CMK (cell line): Measurements from ENCODE around the gene CYP1B1.
"Not testable (repeated sequence)": the region's sequence is repeated elsewhere in the genome, so short reads cannot be mapped to it uniquely, and the experiment has no call there.

Experiments
- DNase-seq: peaks from one replicate; pipeline ENCODE4 v3.0.0-alpha.2; 2010; ENCODE audit warnings: low read depth

The CYP1B1 gene

DNA sequence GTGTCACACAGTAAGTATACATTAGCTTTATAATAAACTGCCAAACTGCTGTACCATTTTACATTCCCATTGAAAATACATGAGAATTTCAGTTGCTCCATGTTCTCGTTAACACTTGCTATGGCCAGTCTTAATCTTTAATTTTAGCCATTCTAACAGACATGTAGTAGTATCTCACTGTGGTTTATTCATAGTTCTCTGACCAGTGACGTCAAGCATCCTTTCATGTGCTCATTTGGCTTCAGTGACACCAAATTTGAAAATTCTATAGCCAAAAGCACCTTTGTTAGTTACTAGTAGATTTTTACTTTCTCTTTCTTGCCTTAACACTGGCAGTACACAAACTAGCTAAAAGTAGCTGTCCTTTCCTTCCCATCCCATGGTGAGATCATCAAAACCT, 43.0 kb downstream of the CYP1B1 start:
- DNase-seq: no peak

DNA sequence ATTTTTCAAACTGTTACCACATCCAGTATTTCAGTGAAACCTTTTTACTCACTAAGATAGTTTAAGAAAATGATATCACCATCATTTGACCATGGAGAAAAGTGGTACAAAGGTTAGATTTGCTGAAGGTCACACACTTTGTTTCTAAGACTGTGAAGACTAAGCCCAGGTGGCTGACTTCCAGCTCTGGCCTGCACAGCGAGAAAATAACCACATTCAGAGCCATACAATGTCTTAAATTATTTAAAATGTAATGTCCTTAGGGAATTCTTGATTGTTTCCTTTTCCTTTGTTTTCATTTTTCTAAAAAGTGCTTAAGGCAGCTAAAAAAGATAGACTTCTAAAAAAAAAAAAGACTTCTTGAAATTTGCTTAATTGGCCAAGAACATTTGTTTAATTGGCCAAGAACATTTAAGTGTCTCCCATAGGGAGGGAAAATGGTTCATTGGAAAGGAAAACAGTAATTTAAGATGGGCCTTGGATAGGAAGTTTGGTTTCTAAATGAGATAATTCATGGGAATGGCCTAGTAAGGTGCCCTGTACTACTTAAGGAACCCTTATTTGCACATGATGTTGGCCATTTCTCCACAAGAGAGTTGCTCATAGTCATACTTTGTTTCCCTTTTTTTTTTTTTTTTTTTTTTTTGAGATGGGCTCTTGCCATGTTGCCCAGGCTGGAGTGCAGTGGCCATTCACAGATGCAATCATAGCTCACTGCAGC, 45.2 kb downstream of the CYP1B1 start:
- DNase-seq: no peak

DNA sequence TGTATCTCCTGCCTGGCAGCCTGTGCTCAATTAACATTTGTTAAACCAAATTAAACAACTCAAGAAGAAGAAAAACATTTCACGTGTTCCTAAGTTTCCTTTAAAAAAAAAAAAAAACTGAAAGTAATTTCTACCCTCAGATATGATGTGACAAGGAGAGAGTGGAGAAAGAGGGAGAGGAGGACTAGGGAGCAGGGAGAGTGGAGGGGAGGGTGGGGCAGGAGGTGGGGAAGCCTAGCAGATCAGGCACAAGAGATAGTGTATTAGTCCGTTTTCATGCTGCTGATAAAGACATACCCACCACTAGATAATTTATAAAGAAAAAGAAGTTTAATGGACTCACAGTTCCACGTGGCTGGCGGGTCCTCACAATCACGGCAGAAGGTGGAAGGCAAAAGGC, 46.4 kb downstream of the CYP1B1 start:
- DNase-seq: peak; percentile 58

DNA sequence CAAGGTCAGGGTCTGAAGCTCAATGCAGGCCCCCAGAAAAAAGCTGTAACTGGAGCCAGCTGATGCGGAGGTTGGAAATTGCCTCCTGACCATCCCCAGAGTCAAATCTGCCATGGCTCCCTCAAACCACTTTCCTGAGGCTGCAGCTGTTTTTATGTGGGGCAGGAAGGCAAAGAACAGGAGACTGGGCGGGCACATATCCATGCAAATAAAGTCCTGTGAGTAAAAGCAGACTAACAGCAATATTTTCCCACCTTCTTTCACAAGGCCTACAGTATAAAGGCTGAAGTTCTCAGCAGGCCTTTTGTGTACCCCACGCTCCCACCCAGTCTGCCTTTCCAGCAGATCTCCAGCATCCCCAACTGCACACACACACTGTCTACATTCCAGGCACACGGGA, 47.1 kb downstream of the CYP1B1 start:
- DNase-seq: no peak

DNA sequence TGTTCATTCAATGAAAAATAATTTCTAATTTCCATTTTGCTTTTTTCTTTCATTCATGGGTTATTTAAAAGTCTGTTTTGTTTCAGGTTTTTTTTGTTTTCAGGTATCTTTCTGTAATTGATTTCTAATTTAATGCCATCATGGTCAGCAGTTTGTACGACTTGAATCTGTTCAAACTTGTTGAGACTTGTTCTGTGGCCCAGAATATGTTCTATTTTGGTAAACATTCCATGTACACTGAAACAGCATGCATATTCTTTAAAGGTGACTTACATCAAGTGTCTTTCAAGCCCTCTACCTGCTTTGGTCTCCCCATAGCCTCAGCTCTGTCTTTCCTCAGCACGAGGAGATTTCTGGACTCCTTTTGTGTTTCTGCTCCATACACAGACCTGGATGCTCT, 49.1 kb downstream of the CYP1B1 start:
- no peak for DNase-seq

DNA sequence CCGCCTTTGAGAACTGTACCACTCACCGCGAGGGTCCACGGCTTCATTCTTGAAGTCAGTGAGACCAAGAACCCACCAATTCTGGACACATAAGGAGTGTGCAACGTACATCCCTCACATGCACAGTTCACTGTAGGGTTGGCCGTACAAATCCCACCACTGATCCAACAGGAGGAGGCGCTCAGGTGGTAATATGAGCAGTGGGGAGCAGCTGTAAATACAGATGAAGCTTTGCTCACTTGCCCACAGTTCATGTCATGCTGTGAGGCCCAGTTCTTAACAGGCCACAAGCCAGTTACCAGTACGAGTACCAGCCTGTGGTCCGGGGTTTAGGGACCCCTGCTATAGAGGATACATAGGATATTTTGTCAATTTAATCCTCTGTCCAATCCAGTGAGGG, 54.4 kb downstream of the CYP1B1 start:
- no peak for DNase-seq

DNA sequence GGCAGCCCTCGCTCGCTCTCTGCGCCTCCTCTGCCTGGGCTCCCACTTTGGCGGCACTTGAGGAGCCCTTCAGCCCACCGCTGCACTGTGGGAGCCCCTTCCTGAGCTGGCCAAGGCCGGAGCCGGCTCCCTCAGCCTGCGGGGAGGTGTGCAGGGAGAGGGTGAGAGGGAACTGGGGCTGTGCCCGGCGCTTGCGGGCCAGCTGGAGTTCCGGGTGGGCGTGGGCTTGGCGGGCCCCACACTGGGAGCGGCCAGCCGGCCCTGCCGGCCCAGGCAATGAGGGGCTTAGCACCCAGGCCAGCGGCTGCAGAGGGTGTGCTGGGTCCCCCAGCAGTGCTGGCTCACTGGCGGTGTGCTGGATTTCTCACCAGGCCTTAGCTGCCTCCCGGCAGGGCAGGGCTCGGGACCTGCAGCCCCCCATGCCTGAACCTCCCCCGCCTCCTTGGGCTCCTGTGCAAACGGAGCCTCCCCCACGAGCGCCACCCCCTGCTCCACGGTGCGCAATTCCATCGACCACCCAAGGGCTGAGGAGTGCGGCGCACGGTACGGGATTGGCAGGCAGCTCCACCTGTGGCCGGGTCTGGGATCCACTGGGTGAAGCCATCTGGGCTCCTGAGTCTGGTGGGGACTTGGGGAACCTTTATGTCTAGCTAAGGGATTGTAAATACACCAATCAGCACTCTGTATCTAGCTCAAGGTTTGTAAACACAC, 55.4 kb downstream of the CYP1B1 start:
- DNase-seq: not testable (repeated sequence)

DNA sequence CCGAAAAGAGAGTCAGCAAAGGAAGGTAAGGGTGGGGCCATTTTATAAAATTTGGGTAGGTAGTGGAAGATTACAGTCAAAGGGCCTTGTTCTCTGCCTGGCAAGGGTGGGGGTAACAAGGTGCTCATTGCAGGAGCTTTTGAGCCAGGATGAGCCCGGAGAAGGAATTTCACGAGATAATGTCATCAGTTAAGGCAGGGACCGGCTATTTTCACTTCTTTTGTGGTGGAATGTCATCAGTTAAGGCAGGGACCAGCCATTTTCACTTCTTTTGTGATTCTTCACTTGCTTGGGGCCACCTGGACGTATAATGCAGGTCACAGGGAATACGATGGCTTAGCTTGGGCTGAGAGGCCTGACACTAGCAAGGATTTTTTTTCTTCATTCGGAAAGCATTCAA, 58.1 kb downstream of the CYP1B1 start:
- no peak for DNase-seq
